Panc1 (cell line): ENCODE results near the gene UGT1A3.

ENCODE experiments used
- CTCF ChIP-seq: fragments of 450-650 bp; IDR thresholded peaks from 2 replicates; pipeline ENCODE4 v1.5.1; 2017; ENCODE audit warnings: mild to moderate bottlenecking
- POLR2AphosphoS5 ChIP-seq: IDR thresholded peaks from 2 replicates; pipeline ENCODE4 v1.6.1; 2012; ENCODE audit warnings: mild to moderate bottlenecking, low read depth, low read length, moderate library complexity
- REST ChIP-seq, 2 experiments: IDR thresholded peaks; 2 replicates each; pipeline ENCODE4 v1.6.1; 2011 to 2012; ENCODE audit warnings: low read depth in 2 of 2, control low read depth in 1 of 2, low read length in 1 of 2, mild to moderate bottlenecking in 1 of 2, moderate library complexity in 1 of 2; ENCODE audit not compliant: insufficient read depth in 1 of 2

DNA sequence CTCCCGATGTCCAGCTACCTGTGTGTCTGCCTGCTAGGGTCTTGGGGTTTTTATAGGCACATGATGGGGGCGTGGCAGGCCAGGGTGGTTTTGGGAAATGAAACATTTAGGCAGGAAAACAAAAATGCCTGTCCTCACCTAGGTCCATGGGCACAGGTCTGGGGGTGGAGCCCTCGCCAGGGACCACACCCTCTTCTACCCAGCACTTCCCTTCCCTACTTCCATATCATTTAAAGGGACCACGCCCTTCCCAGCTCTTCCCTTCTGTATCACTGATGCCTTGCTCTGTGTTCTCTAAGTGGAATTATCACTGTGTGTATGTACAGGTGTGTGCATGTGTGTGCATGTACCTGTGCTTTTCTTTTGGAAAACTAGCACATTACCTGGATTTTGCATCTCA lies 37.6 kb downstream of the UGT1A3 start:
- no peak for TF ChIP-seq REST (IDR thresholded peaks at IDR 0.05; ENCODE audit: insufficient read depth in 1 of 2, low read depth in 2 of 2, low read length in 1 of 2)
- no peak for TF ChIP-seq CTCF
- TF ChIP-seq POLR2AphosphoS5: no peak
